K562 (cell line): Measurements from ENCODE around the gene THG1L. TPM values are rescaled to one million over a fixed set of nuclear protein-coding genes. Genes with fewer than 3 reads are reported as not detected.

Experiments used
- ATAC-seq: fragments of 200-7000 bp; cut with Tn5 transposase; 3 replicates; pipeline ENCODE4 v1.9.1; 2020; ENCODE audit warnings: moderate library complexity
- BruUV-seq: library from RNA; stranded (reverse); fragments of 400-500 nt; replicated peaks from 2 replicates; lab custom pipeline; 2021; lab: Mats Ljungman, UMichigan
- CTCF ChIA-PET: fragments of 300-600 bp; formaldehyde crosslinking; extraction: SDS; loops from one replicate; lab custom pipeline; 2021; ENCODE audit warnings: low intra/inter-chr PET ratio; lab: Yijun Ruan, JAX
- POLR2A ChIA-PET: fragments of 300-600, 350-650 bp; sonication (Branson Sonifier 250); formaldehyde crosslinking; extraction: SDS; loops from one replicate; lab custom pipeline; 2021; ENCODE audit warnings: antibody characterized with exemption, inconsistent platforms; lab: Yijun Ruan, JAX
- DNase-seq, 4 experiments: peaks; one replicate each; pipeline versions ENCODE4 v3.0.0 to v3.0.0-alpha.2; 2011 to 2018; ENCODE audit warnings: low spot score in 3 of 4, mixed read lengths in 3 of 4; ENCODE audit errors: extremely low read depth in 1 of 4
- FAIRE-seq: peaks from 2 replicates; lab custom pipeline; 2011; peaks lifted over from hg19 to GRCh38; lab: Jason Lieb, UNC
- H2AFZ ChIP-seq: 2 replicates; pipeline ENCODE4 v1.6.0; 2011; ENCODE audit warnings: low read depth, low read length, control low read depth, inconsistent platforms
- H3K27ac ChIP-seq: fragments of 200-600 bp; 3 replicates; pipeline ENCODE4 v1.8.0; 2011; ENCODE audit warnings: low read depth, mild to moderate bottlenecking, control low read depth, inconsistent platforms, low read length, moderate library complexity, mixed read lengths; ENCODE audit errors: extremely low read depth
- H3K27me3 ChIP-seq, 2 experiments: fragments of 300-600 bp in 1 of 2; 2 replicates in 1 of 2; 3 replicates in 1 of 2; pipeline versions ENCODE4 v1.6.0 to v1.8.0; 2011; ENCODE audit warnings: inconsistent platforms in 2 of 2, low read length in 2 of 2, mild to moderate bottlenecking in 1 of 2, mixed read lengths in 1 of 2, moderate library complexity in 1 of 2; ENCODE audit not compliant: control insufficient read depth in 2 of 2, insufficient read depth in 2 of 2
- H3K36me3 ChIP-seq: fragments of 300-600 bp; 3 replicates; pipeline ENCODE4 v1.8.0; 2011; ENCODE audit warnings: mild to moderate bottlenecking, low read length, inconsistent platforms; ENCODE audit not compliant: control insufficient read depth, insufficient read depth
- H3K4me1 ChIP-seq, 2 experiments: fragments of 200-600 bp in 1 of 2; replicated peaks in 1 of 2; 2 replicates in 1 of 2; 3 replicates in 1 of 2; pipeline versions ENCODE4 v1.5.1 to v1.8.0; 2011; ENCODE audit warnings: inconsistent platforms in 2 of 2, low read length in 2 of 2, mild to moderate bottlenecking in 1 of 2, mixed read lengths in 1 of 2, moderate library complexity in 1 of 2; ENCODE audit not compliant: control insufficient read depth in 2 of 2, insufficient read depth in 2 of 2
- H3K4me2 ChIP-seq: 2 replicates; pipeline ENCODE4 v1.6.1; 2011; ENCODE audit warnings: low read length, control low read depth, inconsistent platforms, mixed read lengths; ENCODE audit not compliant: insufficient read depth
- H3K4me3 ChIP-seq: fragments of 200-600 bp; sonication (generic), shearing (Covaris generic); 2 replicates; pipeline ENCODE4 v1.5.1; 2016; ENCODE audit warnings: control low read depth, inconsistent platforms
- H3K79me2 ChIP-seq: fragments of 200-600 bp; 3 replicates; pipeline ENCODE4 v1.8.0; 2011; ENCODE audit warnings: low read length, inconsistent platforms; ENCODE audit not compliant: control insufficient read depth, insufficient read depth
- H3K9ac ChIP-seq, 2 experiments: 2 replicates each; pipeline versions ENCODE4 v1.6.0 to v1.6.1; 2011; ENCODE audit warnings: low read depth in 2 of 2, low read length in 2 of 2, control low read depth in 1 of 2, inconsistent platforms in 1 of 2, mild to moderate bottlenecking in 1 of 2, mixed read lengths in 1 of 2; ENCODE audit not compliant: insufficient read depth in 1 of 2
- H3K9me1 ChIP-seq: one replicate; pipeline ENCODE4 v1.6.0; 2011; ENCODE audit warnings: inconsistent platforms, mild to moderate bottlenecking, low read length, moderate library complexity; ENCODE audit not compliant: control insufficient read depth, insufficient read depth
- H3K9me3 ChIP-seq: replicated peaks from 2 replicates; pipeline ENCODE4 v1.5.1; 2011; ENCODE audit warnings: low read depth, low read length, inconsistent platforms; ENCODE audit not compliant: control insufficient read depth, insufficient read depth
- H4K20me1 ChIP-seq: replicated peaks from 2 replicates; pipeline ENCODE4 v1.6.1; 2011; ENCODE audit warnings: low read length, inconsistent platforms, mixed read lengths; ENCODE audit not compliant: control insufficient read depth, insufficient read depth
- CBFA2T2 ChIP-seq: fragments of 450-650 bp; conservative IDR thresholded peaks from 2 replicates; pipeline ENCODE4 v1.6.1; 2017; ENCODE audit warnings: mild to moderate bottlenecking
- CBFA2T3 ChIP-seq: fragments of 450-650 bp; IDR thresholded peaks from 2 replicates; pipeline ENCODE4 v1.6.1; 2017
- CBX1 ChIP-seq: sonication (generic); IDR thresholded peaks from 2 replicates; pipeline ENCODE4 v1.6.1; 2016; ENCODE audit warnings: antibody characterized with exemption, low read depth, mild to moderate bottlenecking
- E2F3 ChIP-seq: fragments of 250-450 bp; sonication (Bioruptor Pico); IDR thresholded peaks from 2 replicates; pipeline ENCODE4 v1.4.0; 2020; ENCODE audit warnings: mild to moderate bottlenecking
- EGR1 ChIP-seq: fragments of 450-650 bp; conservative IDR thresholded peaks from 2 replicates; pipeline ENCODE4 v1.6.1; 2017; ENCODE audit warnings: mild to moderate bottlenecking
- EP300 ChIP-seq: IDR thresholded peaks from 2 replicates; pipeline ENCODE4 v1.6.1; 2012; ENCODE audit warnings: low read length, improper control_type of control experiment
- WGBS: fragments of 100-300 bp; shearing (Covaris generic); methylation state at CpG from one replicate; pipeline ENCODE4 v1.1.6; 2016; ENCODE audit warnings: low coverage, mixed read lengths; ENCODE audit not compliant: insufficient coverage; ENCODE audit errors: missing lambda C conversion rate; 5-methylcytosine and 5-hydroxymethylcytosine counted together
- in situ Hi-C: fragments of 300-500 bp; cut with MboI; formaldehyde crosslinking; loops from 4 replicates; pipeline ENCODE4 v1.15.0; 2018; ENCODE audit warnings: inconsistent platforms, mixed read lengths
- intact Hi-C: fragments of 100-400 bp; cut with micrococcal nuclease; formaldehyde crosslinking; loops from 2 replicates; pipeline ENCODE4 v1.14.2; 2022
- polyA plus RNA-seq, 8 experiments: library from polyadenylated mRNA; depleted of rRNA in 4 of 8; stranded (reverse) in 5 of 8; unstranded in 3 of 8; fragments of >200 nt; fragmentation: Nextera tagmentation in 2 of 8; fragmentation: Illumina TruSeq in 1 of 8; extraction: Ambion mirVana in 2 of 8; extraction: Trizol in 1 of 8; gene quantifications; 2 replicates each; pipeline versions ENCODE4 v1.2.1 to v1.2.3, GENCODE V29; 2011 to 2014; ENCODE audit warnings: inconsistent platforms in 1 of 8, missing spikeins in 1 of 8
- total RNA-seq, 7 experiments: library from RNA; depleted of rRNA in 6 of 7; stranded (reverse); fragments of >200 nt in 6 of 7; fragmentation: Illumina TruSeq in 2 of 7; extraction: Trizol in 2 of 7; gene quantifications; 2 replicates each; pipeline versions ENCODE4 v1.2.1 to v1.2.3, GENCODE V29; 2011 to 2021; ENCODE audit warnings: low replicate concordance in 1 of 7
- TF ChIP-seq, protein P1 (sequence below): fragments of 250-450 bp; sonication (Bioruptor Pico); IDR thresholded peaks from 2 replicates; pipeline ENCODE4 v1.8.0; 2022; ENCODE audit warnings: inconsistent platforms, mild to moderate bottlenecking, moderate library complexity, borderline replicate concordance
- TF ChIP-seq, protein P2 (sequence below): fragments of 250-450 bp; sonication (Bioruptor Pico); IDR thresholded peaks from 2 replicates; pipeline ENCODE4 v1.6.1; 2021; ENCODE audit warnings: mild to moderate bottlenecking

Gene THG1L
- total and polyA plus RNA-seq, 9 of the 15 experiments (the other 6 are each of a cell fraction or from before 2014, with no cell fraction given) = 21.8 to 40.7 (median 28.0) TPM

DNA sequence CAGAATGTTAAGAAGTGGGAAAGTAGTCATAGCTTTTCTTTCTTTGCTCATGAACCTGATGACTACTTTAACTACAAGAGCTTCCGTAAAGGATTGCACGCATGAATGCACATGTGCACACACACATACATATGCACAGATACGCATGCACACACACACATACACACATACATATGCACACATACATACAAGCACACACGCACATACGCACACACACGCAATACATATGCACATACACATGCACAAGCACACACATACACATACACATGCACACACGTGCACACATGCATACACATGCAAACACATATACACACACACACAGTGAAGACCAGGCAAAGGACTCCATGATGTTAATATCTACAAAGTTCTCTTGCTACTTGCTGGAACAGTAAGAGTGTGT, 35.2 kb downstream of the THG1L start (continued):
- TF ChIP-seq E2F3 (CRISPR knock-in tag) (no peak), EP300 (no peak), CBX1 (no peak)
- TF ChIP-seq, protein P1, sequence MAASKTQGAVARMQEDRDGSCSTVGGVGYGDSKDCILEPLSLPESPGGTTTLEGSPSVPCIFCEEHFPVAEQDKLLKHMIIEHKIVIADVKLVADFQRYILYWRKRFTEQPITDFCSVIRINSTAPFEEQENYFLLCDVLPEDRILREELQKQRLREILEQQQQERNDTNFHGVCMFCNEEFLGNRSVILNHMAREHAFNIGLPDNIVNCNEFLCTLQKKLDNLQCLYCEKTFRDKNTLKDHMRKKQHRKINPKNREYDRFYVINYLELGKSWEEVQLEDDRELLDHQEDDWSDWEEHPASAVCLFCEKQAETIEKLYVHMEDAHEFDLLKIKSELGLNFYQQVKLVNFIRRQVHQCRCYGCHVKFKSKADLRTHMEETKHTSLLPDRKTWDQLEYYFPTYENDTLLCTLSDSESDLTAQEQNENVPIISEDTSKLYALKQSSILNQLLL (CRISPR knock-in tag) = no peak

DNA sequence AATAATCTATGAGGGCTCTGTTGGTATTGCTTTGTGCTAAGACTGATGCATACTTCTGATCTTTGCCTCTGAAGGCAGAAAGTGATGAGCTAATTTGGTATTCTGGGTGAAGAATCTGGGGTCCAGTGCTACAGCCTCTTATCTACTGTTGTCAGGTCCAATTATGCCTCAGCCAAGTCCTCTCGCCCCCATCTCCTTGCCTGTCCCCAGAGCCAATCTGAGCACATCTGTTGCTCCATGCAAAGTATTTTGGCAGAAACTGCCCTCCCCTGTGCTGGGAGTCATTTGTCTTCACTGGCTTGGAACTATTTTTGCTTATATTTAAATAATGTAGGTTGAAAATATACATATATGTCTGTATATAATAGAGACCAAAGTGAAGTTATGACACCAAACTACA, 35.7 kb downstream of the THG1L start:
- no peak overlapping the region for H2AFZ ChIP-seq
- H3K36me3 ChIP-seq = no peaks in the 10 kb centered on the region
- no peaks in the 10 kb centered on the region for H3K4me1 ChIP-seq
- WGBS = 0% methylated on average over 1 of the region's 1 CpG
- H3K27me3 ChIP-seq = peaks cover 28 to 45% of the 10 kb centered on the region in 2 experiments; a peak in 4 of 5 replicates
- TF ChIP-seq CBFA2T3 (peak; percentile 63), EGR1 (0 out of 2 replicates have a peak, but pooled peaks have one; percentile 25), CBFA2T2 (peak; percentile 34)
- TF ChIP-seq, protein P2, sequence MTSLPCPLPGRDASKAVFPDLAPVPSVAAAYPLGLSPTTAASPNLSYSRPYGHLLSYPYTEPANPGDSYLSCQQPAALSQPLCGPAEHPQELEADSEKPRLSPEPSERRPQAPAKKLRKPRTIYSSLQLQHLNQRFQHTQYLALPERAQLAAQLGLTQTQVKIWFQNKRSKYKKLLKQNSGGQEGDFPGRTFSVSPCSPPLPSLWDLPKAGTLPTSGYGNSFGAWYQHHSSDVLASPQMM (CRISPR knock-in tag) = no peak
- TF ChIP-seq, all 486 proteins: peak for 3
- H3K4me3 ChIP-seq = no peak overlapping the region
- no peaks in the 10 kb centered on the region for H3K9me3 ChIP-seq
- ChIA-PET CTCF (no interaction called here), POLR2A (no interaction called here)
- ATAC-seq (0 out of 3 replicates have a peak, but pooled peaks have one; percentile 19), FAIRE-seq (no peak), DNase-seq (peak in 1 of 4 experiments; percentile 22)
- no peaks in the 10 kb centered on the region for H4K20me1 ChIP-seq
- H3K27ac ChIP-seq = no peak overlapping the region
- no TSS peak for BruUV-seq
- intact Hi-C loops = loop anchor here (10.0 kb wide), 1 partner anchor 148 kb away; no protein-coding TSS in a partner anchor
- no peak overlapping the region for H3K4me2 ChIP-seq
- no peaks in the 10 kb centered on the region for H3K79me2 ChIP-seq
- no peaks in the 10 kb centered on the region for H3K9me1 ChIP-seq
- no peak overlapping the region for H3K9ac ChIP-seq
- in situ Hi-C loops = no loop called here
